Activated CD4-positive, alpha-beta T cell treated with anti-CD3 and anti-CD28 coated beads, Interleukin-2, amount 10 ng/mL, durations not matched to agents 7 days and 5 days (primary cell): ENCODE data around the gene HSPB7. TPM values are rescaled to one million over a fixed set of nuclear protein-coding genes. Genes with fewer than 3 reads are reported as not detected.

Source experiments
- CTCF ChIA-PET: fragments of 350-600 bp; sonication (Branson Sonifier 250); formaldehyde crosslinking; loops from one replicate; lab custom pipeline; 2021; ENCODE audit warnings: antibody characterized with exemption; lab: Charles Lee
- POLR2A ChIA-PET: fragments of 350-600 bp; sonication (Branson Sonifier 250); formaldehyde crosslinking; loops from one replicate; lab custom pipeline; 2021; ENCODE audit warnings: antibody characterized with exemption; lab: Charles Lee
- DNase-seq: peaks from one replicate; pipeline ENCODE4 v3.0.0-alpha.2; 2020
- H3K27ac Mint-ChIP-seq: one replicate; pipeline ENCODE4 v1.8.0; 2021; ENCODE audit warnings: mild to moderate bottlenecking, moderate library complexity, mixed read lengths
- H3K27me3 Mint-ChIP-seq: one replicate; pipeline ENCODE4 v1.8.0; 2021; ENCODE audit warnings: mixed read lengths
- H3K36me3 Mint-ChIP-seq: one replicate; pipeline ENCODE4 v1.8.0; 2021; ENCODE audit warnings: low read depth, mixed read lengths
- H3K4me1 Mint-ChIP-seq: one replicate; pipeline ENCODE4 v1.8.0; 2021; ENCODE audit warnings: mixed read lengths
- H3K4me3 Mint-ChIP-seq: one replicate; pipeline ENCODE4 v1.8.0; 2021; ENCODE audit warnings: mild to moderate bottlenecking, moderate library complexity, mixed read lengths
- H3K9me3 Mint-ChIP-seq: one replicate; pipeline ENCODE4 v1.8.0; 2021; ENCODE audit warnings: mixed read lengths
- total RNA-seq, 2 experiments: library from RNA; stranded (reverse); gene quantifications; one replicate each; pipeline ENCODE4 v1.2.3, GENCODE V29; 2021

HSPB7 gene
- total RNA-seq, 2 experiments from 2014 or later: not detected

GRCh38 chr1:15974855-15975254, 43.0 kb downstream of the HSPB7 start:
- Mint-ChIP-seq H3K27me3 (no peaks in the 10 kb centered on the region), H3K27ac (peak overlapping the region; percentile 54), H3K9me3 (peaks cover 3% of the 10 kb centered on the region), H3K4me1 (peaks cover 35% of the 10 kb centered on the region), H3K36me3 (peaks cover 30% of the 10 kb centered on the region), H3K4me3 (peak overlapping the region; percentile 91)
- ChIA-PET POLR2A (interaction anchor here (1.6 kb wide), 1 partner anchor 11 kb away, joined by 4 read pairs; no protein-coding TSS in a partner anchor), CTCF (interaction anchor here (0.6 to 2.0 kb wide), 5 partner anchors 11 to 142 kb away, joined by 3 to 5 read pairs (median 3); no protein-coding TSS in a partner anchor)
- DNase-seq: no peak

GRCh38 chr1:15973772-15974171, 44.1 kb downstream of the HSPB7 start:
- Mint-ChIP-seq H3K27ac (no peak overlapping the region), H3K27me3 (no peaks in the 10 kb centered on the region), H3K9me3 (peaks cover 3% of the 10 kb centered on the region), H3K36me3 (peaks cover 39% of the 10 kb centered on the region), H3K4me3 (no peak overlapping the region), H3K4me1 (peaks cover 35% of the 10 kb centered on the region)
- ChIA-PET POLR2A (no interaction called here), CTCF (no interaction called here)
- DNase-seq: no peak

- Mint-ChIP-seq H3K4me3 (no peak overlapping the region), H3K36me3 (peaks cover 49% of the 10 kb centered on the region), H3K4me1 (peaks cover 45% of the 10 kb centered on the region), H3K9me3 (peaks cover 3% of the 10 kb centered on the region), H3K27me3 (no peaks in the 10 kb centered on the region), H3K27ac (no peak overlapping the region)
- no peak for DNase-seq
- ChIA-PET POLR2A (no interaction called here), CTCF (no interaction called here)
These were observed 45.4 kb downstream of the HSPB7 start for GRCh38 chr1:15972409-15972808.

GRCh38 chr1:15970911-15971310, 46.9 kb downstream of the HSPB7 start:
- H3K4me1 Mint-ChIP-seq: peaks cover 49% of the 10 kb centered on the region
- H3K27me3 Mint-ChIP-seq: no peaks in the 10 kb centered on the region
- H3K36me3 Mint-ChIP-seq: peaks cover 53% of the 10 kb centered on the region
- H3K4me3 Mint-ChIP-seq: no peak overlapping the region
- H3K9me3 Mint-ChIP-seq: no peaks in the 10 kb centered on the region
- DNase-seq: no peak
- ChIA-PET POLR2A (no interaction called here), CTCF (no interaction called here)
- H3K27ac Mint-ChIP-seq: no peak overlapping the region

GRCh38 chr1:15969321-15969880, 48.4 kb downstream of the HSPB7 start:
- Mint-ChIP-seq H3K9me3 (no peaks in the 10 kb centered on the region), H3K27ac (no peak overlapping the region), H3K27me3 (no peaks in the 10 kb centered on the region), H3K4me1 (peaks cover 52% of the 10 kb centered on the region), H3K36me3 (peaks cover 64% of the 10 kb centered on the region), H3K4me3 (no peak overlapping the region)
- ChIA-PET CTCF (interaction anchor here (0.6 to 1.0 kb wide), 2 partner anchors 18 to 154 kb away, joined by 3 to 4 read pairs; no protein-coding TSS in a partner anchor), POLR2A (no interaction called here)
- DNase-seq: no peak

- CTCF ChIA-PET: interaction anchor here (0.6 to 1.5 kb wide), 2 partner anchors 8 to 176 kb away, joined by 4 read pairs; partner anchors contain the start of gene ZBTB17
- Mint-ChIP-seq H3K27ac (no peak overlapping the region), H3K36me3 (peaks cover 61% of the 10 kb centered on the region), H3K4me1 (peaks cover 58% of the 10 kb centered on the region), H3K9me3 (no peaks in the 10 kb centered on the region), H3K27me3 (no peaks in the 10 kb centered on the region), H3K4me3 (no peak overlapping the region)
- POLR2A ChIA-PET: no interaction called here
- DNase-seq: no peak
These were observed 49.7 kb downstream of the HSPB7 start for GRCh38 chr1:15968172-15968571.

- ChIA-PET POLR2A (interaction anchor here (0.6 to 0.7 kb wide), 2 partner anchors 10 to 120 kb away, joined by 3 read pairs; no protein-coding TSS in a partner anchor), CTCF (interaction anchor here (1.0 to 1.5 kb wide), 3 partner anchors 9 to 13 kb away, joined by 3 to 4 read pairs (median 3); partner anchors contain the start of gene ZBTB17)
- H3K27me3 Mint-ChIP-seq: no peaks in the 10 kb centered on the region
- no peak for DNase-seq
- no peak overlapping the region for H3K27ac Mint-ChIP-seq
- H3K9me3 Mint-ChIP-seq: no peaks in the 10 kb centered on the region
- peaks cover 51% of the 10 kb centered on the region for H3K36me3 Mint-ChIP-seq
- H3K4me1 Mint-ChIP-seq: peaks cover 59% of the 10 kb centered on the region
- H3K4me3 Mint-ChIP-seq: no peak overlapping the region
These were observed 50.9 kb downstream of the HSPB7 start for GRCh38 chr1:15966956-15967344.

- peaks cover 57% of the 10 kb centered on the region for H3K4me1 Mint-ChIP-seq
- ChIA-PET CTCF (interaction anchor here (0.6 to 1.5 kb wide), 5 partner anchors 8 to 128 kb away, joined by 3 to 4 read pairs (median 3); partner anchors contain the start of gene ZBTB17), POLR2A (interaction anchor here (0.6 to 0.7 kb wide), 2 partner anchors 10 kb away, joined by 3 to 4 read pairs; no protein-coding TSS in a partner anchor)
- H3K36me3 Mint-ChIP-seq: peaks cover 50% of the 10 kb centered on the region
- DNase-seq: peak; percentile 56
- no peaks in the 10 kb centered on the region for H3K27me3 Mint-ChIP-seq
- peak overlapping the region; percentile 30 for H3K4me3 Mint-ChIP-seq
- no peaks in the 10 kb centered on the region for H3K9me3 Mint-ChIP-seq
- peak overlapping the region; percentile 86 for H3K27ac Mint-ChIP-seq
These were observed 51.5 kb downstream of the HSPB7 start for GRCh38 chr1:15966081-15966955.

- H3K4me3 Mint-ChIP-seq: peak overlapping the region; percentile 30
- H3K27me3 Mint-ChIP-seq: no peaks in the 10 kb centered on the region
- H3K36me3 Mint-ChIP-seq: peaks cover 44% of the 10 kb centered on the region
- ChIA-PET CTCF (interaction anchor here (0.6 to 1.0 kb wide), 2 partner anchors 11 to 127 kb away, joined by 3 to 4 read pairs; partner anchors contain the start of gene ZBTB17), POLR2A (no interaction called here)
- H3K4me1 Mint-ChIP-seq: peaks cover 61% of the 10 kb centered on the region
- peak overlapping the region; percentile 86 for H3K27ac Mint-ChIP-seq
- no peak for DNase-seq
- H3K9me3 Mint-ChIP-seq: no peaks in the 10 kb centered on the region
These were observed 52.5 kb downstream of the HSPB7 start for GRCh38 chr1:15965228-15965767.

Other genes starting within 250 kb of the HSPB7 start
- gene UQCRHL, start 210.4 kb downstream of the HSPB7 start, total RNA-seq: 1 to 10 TPM; 1.1 to 1.8 TPM
- 10 to 100 TPM; 65.1 to 65.2 TPM for gene SPEN, start 170.3 kb downstream of the HSPB7 start, total RNA-seq
- gene ZBTB17, start 41.9 kb downstream of the HSPB7 start, total RNA-seq: 10 to 100 TPM; 34.8 to 38.8 TPM
- not detected for gene SRARP, start 13.8 kb downstream of the HSPB7 start, total RNA-seq
- gene CLCNKA, start 4.0 kb upstream of the HSPB7 start, total RNA-seq: not detected
- gene CLCNKB, start 25.7 kb upstream of the HSPB7 start, total RNA-seq: not detected
- gene FAM131C, start 55.6 kb upstream of the HSPB7 start, total RNA-seq: 1 to 10 TPM in 1 of 2 experiments, under 1 TPM in 1; 0.67 to 1.1 TPM
- not detected for gene EPHA2, start 138.0 kb upstream of the HSPB7 start, total RNA-seq
- gene ARHGEF19, start 194.6 kb upstream of the HSPB7 start, total RNA-seq: 10 to 100 TPM; 10.7 to 12.1 TPM
- 1 to 10 TPM; 6.4 to 6.8 TPM for gene CPLANE2, start 219.1 kb upstream of the HSPB7 start, total RNA-seq